Right atrium auricular region (tissue), 2 donors: ENCODE measurements around the gene CATSPER3. TPM values are rescaled to one million over a fixed set of nuclear protein-coding genes. Genes with fewer than 3 reads are reported as not detected.

Experiments
- DNase-seq: peaks from one replicate; pipeline ENCODE4 v3.0.0-alpha.2; 2019; ENCODE audit warnings: low spot score
- H3K27ac ChIP-seq, 2 donors: fragments of 200-600 bp; sonication (generic); 1 replicate in 1 of 2; 2 replicates in 1 of 2; pipeline ENCODE4 v1.5.1; 2016 to 2019
- H3K27me3 ChIP-seq, 2 donors: fragments of 200-600 bp; sonication (generic); one replicate each; pipeline versions ENCODE4 v1.5.1 to v1.6.0; 2017 to 2019
- H3K36me3 ChIP-seq: fragments of 200-600 bp; sonication (generic); one replicate; pipeline ENCODE4 v1.5.1; 2016
- H3K4me1 ChIP-seq, 2 donors: fragments of 200-600 bp; sonication (generic); one replicate each; pipeline versions ENCODE4 v1.5.1 to v1.6.0; 2017 to 2019
- H3K4me3 ChIP-seq, 2 donors: fragments of 200-600 bp; sonication (generic); 1 replicate in 1 of 2; 2 replicates in 1 of 2; pipeline ENCODE4 v1.5.1; 2017 to 2019; ENCODE audit warnings: mild to moderate bottlenecking in 1 of 2, moderate library complexity in 1 of 2
- H3K9me3 ChIP-seq, 2 donors: fragments of 200-600 bp; sonication (generic); one replicate each; pipeline ENCODE4 v1.5.1; 2019
- total RNA-seq, 2 donors: library from RNA; depleted of rRNA; stranded (reverse); fragments of >200 nt; gene quantifications; one replicate each; pipeline ENCODE4 v1.1.0, GENCODE V29; 2016
- TF ChIP-seq, protein P1 (sequence below), 2 donors: fragments of 200-600 bp; sonication (generic); IDR thresholded peaks; one replicate each; pipeline ENCODE4 v1.5.1; 2019; ENCODE audit warnings: antibody characterized with exemption in 2 of 2

CATSPER3 gene
- total RNA-seq, 2 donors from 2014 or later, result 0.39 to 0.44 TPM

DNA sequence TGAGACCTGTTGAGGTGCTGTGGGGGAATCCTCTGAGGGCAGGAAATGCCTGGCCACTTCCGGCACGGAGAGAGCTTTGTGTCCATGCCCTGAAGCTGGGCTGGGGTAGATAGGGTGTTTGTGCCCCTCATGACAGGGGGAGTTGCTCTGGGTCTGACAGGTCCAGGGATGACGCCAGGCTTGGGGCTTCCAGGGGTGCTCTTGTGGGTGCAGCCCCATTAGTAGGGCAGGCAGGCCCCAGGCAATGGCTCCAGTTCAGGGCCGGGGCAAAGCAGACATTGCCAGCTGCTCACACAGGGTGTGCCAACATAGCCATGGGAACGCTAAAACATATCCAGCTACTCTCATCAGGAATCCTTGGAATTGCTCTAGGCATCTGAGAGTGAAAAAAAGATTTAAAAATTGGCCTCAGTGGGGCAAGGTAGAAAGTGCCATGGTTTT is 45.3 kb downstream of the CATSPER3 start:
- H3K36me3 ChIP-seq, result no peaks in the 10 kb centered on the region
- peak; percentile 23 for DNase-seq
- H3K4me1 ChIP-seq, result peaks cover 0 to 11% of the 10 kb centered on the region in 2 donors
- H3K27me3 ChIP-seq, result no peaks in the 10 kb centered on the region
- H3K9me3 ChIP-seq, result no peaks in the 10 kb centered on the region
- TF ChIP-seq, protein P1, sequence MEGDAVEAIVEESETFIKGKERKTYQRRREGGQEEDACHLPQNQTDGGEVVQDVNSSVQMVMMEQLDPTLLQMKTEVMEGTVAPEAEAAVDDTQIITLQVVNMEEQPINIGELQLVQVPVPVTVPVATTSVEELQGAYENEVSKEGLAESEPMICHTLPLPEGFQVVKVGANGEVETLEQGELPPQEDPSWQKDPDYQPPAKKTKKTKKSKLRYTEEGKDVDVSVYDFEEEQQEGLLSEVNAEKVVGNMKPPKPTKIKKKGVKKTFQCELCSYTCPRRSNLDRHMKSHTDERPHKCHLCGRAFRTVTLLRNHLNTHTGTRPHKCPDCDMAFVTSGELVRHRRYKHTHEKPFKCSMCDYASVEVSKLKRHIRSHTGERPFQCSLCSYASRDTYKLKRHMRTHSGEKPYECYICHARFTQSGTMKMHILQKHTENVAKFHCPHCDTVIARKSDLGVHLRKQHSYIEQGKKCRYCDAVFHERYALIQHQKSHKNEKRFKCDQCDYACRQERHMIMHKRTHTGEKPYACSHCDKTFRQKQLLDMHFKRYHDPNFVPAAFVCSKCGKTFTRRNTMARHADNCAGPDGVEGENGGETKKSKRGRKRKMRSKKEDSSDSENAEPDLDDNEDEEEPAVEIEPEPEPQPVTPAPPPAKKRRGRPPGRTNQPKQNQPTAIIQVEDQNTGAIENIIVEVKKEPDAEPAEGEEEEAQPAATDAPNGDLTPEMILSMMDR (IDR thresholded peaks at IDR 0.05), result no peak
- no peak overlapping the region for H3K27ac ChIP-seq
- no peak overlapping the region for H3K4me3 ChIP-seq

GRCh38 chr5:135013445-135013844 is 45.7 kb downstream of the CATSPER3 start:
- no peak for DNase-seq
- TF ChIP-seq, protein P1 (IDR thresholded peaks at IDR 0.05), result no peak
- Histone ChIP-seq H3K27me3 (no peaks in the 10 kb centered on the region), H3K4me3 (no peak overlapping the region), H3K4me1 (peaks cover 0 to 11% of the 10 kb centered on the region in 2 donors), H3K9me3 (no peaks in the 10 kb centered on the region), H3K27ac (no peak overlapping the region), H3K36me3 (no peaks in the 10 kb centered on the region)

DNA sequence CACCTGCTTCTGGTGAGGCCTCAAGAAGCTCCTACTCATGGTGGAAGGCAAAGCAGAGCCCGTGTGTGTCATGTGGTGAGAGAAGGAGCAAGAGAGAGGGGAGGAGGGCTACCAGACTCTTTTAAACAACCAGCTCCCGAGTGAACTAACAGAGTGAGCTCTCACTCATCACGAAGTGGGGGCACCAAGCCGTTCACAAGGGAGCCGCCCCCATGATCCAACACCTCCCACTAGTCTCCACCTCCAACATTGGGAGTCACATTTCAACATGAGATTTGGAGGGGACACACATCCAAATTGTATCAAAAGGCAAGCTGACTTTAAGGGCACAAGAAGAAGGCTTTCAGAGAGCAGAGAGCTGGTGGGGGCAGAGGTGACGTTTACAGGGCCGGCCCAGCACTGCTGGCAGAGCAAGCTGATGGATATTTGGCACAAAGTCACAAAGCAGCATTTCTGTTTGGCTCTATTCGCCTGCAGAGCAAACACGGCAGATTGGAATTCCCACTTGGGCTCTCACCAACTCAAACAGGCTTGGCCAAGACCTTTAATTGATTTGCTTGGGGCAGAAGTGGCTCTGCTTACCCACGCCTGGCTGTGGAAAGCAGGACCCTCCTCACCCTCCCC is 46.4 kb downstream of the CATSPER3 start:
- Histone ChIP-seq H3K36me3 (no peaks in the 10 kb centered on the region), H3K9me3 (no peaks in the 10 kb centered on the region), H3K4me1 (peaks cover 0 to 11% of the 10 kb centered on the region in 2 donors), H3K27me3 (no peaks in the 10 kb centered on the region), H3K27ac (no peak overlapping the region), H3K4me3 (no peak overlapping the region)
- DNase-seq, result peak; percentile 43
- TF ChIP-seq, protein P1 (IDR thresholded peaks at IDR 0.05), result no peak

DNA sequence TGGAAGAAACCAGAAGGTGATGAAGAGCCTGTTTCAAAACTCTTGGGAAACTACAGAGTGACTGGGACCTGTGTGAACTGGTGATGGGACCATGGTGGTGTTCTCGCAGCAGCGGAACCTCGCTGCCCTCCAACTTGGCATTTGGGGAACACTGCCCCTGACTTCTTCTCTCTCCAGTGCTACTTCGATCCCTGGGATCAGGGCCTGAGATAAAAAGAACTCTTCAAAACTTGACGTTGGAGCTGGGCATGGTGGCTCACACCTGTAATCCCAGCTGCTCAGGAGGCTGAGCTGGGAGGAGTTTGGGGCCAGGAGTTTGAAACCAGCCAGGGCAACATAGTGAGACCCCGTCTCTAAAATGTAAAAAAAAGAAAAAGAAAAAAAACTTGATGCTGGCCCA is 48.2 kb downstream of the CATSPER3 start:
- TF ChIP-seq, protein P1 (IDR thresholded peaks at IDR 0.05), result no peak
- Histone ChIP-seq H3K4me1 (peaks cover 0 to 11% of the 10 kb centered on the region in 2 donors), H3K36me3 (no peaks in the 10 kb centered on the region), H3K4me3 (no peak overlapping the region), H3K9me3 (no peaks in the 10 kb centered on the region), H3K27me3 (no peaks in the 10 kb centered on the region), H3K27ac (no peak overlapping the region)
- DNase-seq, result no peak

DNA sequence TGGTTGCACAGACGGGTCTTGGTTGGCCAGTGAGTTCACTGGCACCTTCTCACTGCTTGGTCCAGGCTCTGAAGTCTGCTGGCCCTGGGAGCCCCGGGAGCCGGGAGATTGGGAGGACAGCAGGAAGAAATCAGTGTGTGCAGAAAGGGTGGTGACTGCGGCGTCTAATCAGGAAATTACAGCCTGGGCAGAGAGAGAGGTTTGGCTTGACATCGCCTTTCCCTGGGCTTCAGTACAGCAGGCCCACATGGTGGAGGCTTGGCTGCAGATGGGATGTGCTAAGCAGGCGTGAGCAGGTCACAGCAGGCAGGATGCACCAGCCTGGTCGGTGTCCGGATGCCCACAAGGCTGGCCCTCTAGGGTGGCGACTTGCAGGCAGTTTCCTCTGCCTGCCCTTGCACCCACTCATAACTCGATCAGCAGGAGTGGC is 49.2 kb downstream of the CATSPER3 start:
- no peak for DNase-seq
- H3K4me3 ChIP-seq, result no peak overlapping the region
- H3K9me3 ChIP-seq, result no peaks in the 10 kb centered on the region
- H3K27ac ChIP-seq, result no peak overlapping the region
- H3K36me3 ChIP-seq, result no peaks in the 10 kb centered on the region
- TF ChIP-seq, protein P1 (IDR thresholded peaks at IDR 0.05), result no peak
- H3K4me1 ChIP-seq, result peaks cover 0 to 11% of the 10 kb centered on the region in 2 donors
- H3K27me3 ChIP-seq, result no peaks in the 10 kb centered on the region

DNA sequence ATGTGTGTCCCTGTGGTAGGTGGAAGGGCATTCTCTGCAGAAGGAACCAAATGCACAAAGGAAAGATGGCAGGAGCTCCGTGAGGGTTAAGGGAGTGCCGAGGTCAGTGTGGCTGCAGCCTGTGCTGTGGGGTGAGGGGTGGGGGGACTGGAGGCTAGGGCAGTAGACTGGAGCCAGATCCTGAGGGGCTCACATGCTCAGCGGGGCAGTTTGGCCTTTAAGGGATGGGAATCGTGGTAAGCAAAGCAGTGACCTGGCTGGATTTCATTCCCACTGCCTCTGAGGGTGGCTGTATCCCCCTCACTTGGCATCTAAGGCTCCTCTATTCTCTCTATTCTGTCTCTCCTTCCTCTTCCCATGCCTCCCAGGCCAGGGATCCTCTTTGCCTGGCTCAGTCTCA is 50.8 kb downstream of the CATSPER3 start:
- TF ChIP-seq, protein P1 (IDR thresholded peaks at IDR 0.05), result no peak
- Histone ChIP-seq H3K27ac (no peak overlapping the region), H3K4me1 (peaks cover 0 to 11% of the 10 kb centered on the region in 2 donors), H3K9me3 (no peaks in the 10 kb centered on the region), H3K27me3 (no peaks in the 10 kb centered on the region), H3K36me3 (no peaks in the 10 kb centered on the region), H3K4me3 (no peak overlapping the region)
- DNase-seq, result no peak
